Breast epithelium (tissue), 4 donors: ENCODE measurements around the gene EID2B. TPM values are rescaled to one million over a fixed set of nuclear protein-coding genes. Genes with fewer than 3 reads are reported as not detected.

Experiments used
- DNase-seq, 2 donors: peaks; one replicate each; pipeline ENCODE4 v3.0.0-alpha.2; 2019; ENCODE audit warnings: low spot score in 2 of 2
- H3K27ac ChIP-seq, 2 donors: fragments of 200-600 bp; sonication (generic) in 1 of 2; one replicate each; pipeline ENCODE4 v1.5.1; 2016 to 2019; ENCODE audit warnings: mild to moderate bottlenecking in 1 of 2
- H3K27me3 ChIP-seq, 2 donors: fragments of 200-600 bp; sonication (generic) in 1 of 2; one replicate each; pipeline versions ENCODE4 v1.5.1 to v1.6.0; 2017 to 2019; ENCODE audit warnings: control low read depth in 1 of 2, mild to moderate bottlenecking in 1 of 2
- H3K36me3 ChIP-seq: fragments of 200-600 bp; one replicate; pipeline ENCODE4 v1.5.1; 2019
- H3K4me1 ChIP-seq, 2 donors: fragments of 200-600 bp; sonication (generic); one replicate each; pipeline ENCODE4 v1.5.1; 2016 to 2019; ENCODE audit warnings: control low read depth in 1 of 2
- H3K4me3 ChIP-seq, 3 donors: fragments of 200-600 bp; sonication (generic); 1 replicate in 2 of 3; 2 replicates in 1 of 3; pipeline ENCODE4 v1.5.1; 2016 to 2019; ENCODE audit warnings: mild to moderate bottlenecking in 3 of 3, moderate library complexity in 2 of 3
- H3K9me3 ChIP-seq, 2 donors: fragments of 200-600 bp; sonication (generic) in 1 of 2; one replicate each; pipeline ENCODE4 v1.5.1; 2016 to 2019; ENCODE audit warnings: control low read depth in 1 of 2
- POLR2A ChIP-seq: fragments of 450-650 bp; IDR thresholded peaks from one replicate; pipeline ENCODE4 v1.6.1; 2016; ENCODE audit warnings: antibody characterized with exemption, mild to moderate bottlenecking, moderate library complexity
- POLR2AphosphoS5 ChIP-seq, 3 donors: sonication (generic); formaldehyde crosslinking; IDR thresholded peaks; one replicate each; pipeline ENCODE4 v1.6.1; 2017; ENCODE audit warnings: antibody characterized with exemption in 3 of 3
- intact Hi-C: fragments of 100-400 bp; cut with DNase I; formaldehyde crosslinking; loops from one replicate; pipeline ENCODE4 v1.15.1; 2023; ENCODE audit warnings: low total_unique reads
- total RNA-seq, 3 donors: library from RNA; depleted of rRNA; stranded (reverse); fragments of >200 nt; gene quantifications; one replicate each; pipeline ENCODE4 v1.1.0, GENCODE V29; 2016
- TF ChIP-seq, protein P1 (sequence below), 3 donors: fragments of 450-650 bp; IDR thresholded peaks; one replicate each; pipeline ENCODE4 v1.5.1; 2016 to 2017; ENCODE audit warnings: antibody characterized with exemption in 3 of 3, mild to moderate bottlenecking in 3 of 3, moderate library complexity in 3 of 3

Gene EID2B
- total RNA-seq, 3 donors from 2014 or later = 3.4 to 5.6 (median 4.3) TPM

- no peaks in the 10 kb centered on the region for H3K36me3 ChIP-seq
- H3K27me3 ChIP-seq = peaks cover 9 to 90% of the 10 kb centered on the region in 2 donors
- H3K9me3 ChIP-seq = no peaks in the 10 kb centered on the region
- H3K4me1 ChIP-seq = peaks cover 3 to 11% of the 10 kb centered on the region in 2 donors
- intact Hi-C loops = no loop called here
- DNase-seq = no peak
- H3K27ac ChIP-seq = no peak overlapping the region
- TF ChIP-seq, protein P1, sequence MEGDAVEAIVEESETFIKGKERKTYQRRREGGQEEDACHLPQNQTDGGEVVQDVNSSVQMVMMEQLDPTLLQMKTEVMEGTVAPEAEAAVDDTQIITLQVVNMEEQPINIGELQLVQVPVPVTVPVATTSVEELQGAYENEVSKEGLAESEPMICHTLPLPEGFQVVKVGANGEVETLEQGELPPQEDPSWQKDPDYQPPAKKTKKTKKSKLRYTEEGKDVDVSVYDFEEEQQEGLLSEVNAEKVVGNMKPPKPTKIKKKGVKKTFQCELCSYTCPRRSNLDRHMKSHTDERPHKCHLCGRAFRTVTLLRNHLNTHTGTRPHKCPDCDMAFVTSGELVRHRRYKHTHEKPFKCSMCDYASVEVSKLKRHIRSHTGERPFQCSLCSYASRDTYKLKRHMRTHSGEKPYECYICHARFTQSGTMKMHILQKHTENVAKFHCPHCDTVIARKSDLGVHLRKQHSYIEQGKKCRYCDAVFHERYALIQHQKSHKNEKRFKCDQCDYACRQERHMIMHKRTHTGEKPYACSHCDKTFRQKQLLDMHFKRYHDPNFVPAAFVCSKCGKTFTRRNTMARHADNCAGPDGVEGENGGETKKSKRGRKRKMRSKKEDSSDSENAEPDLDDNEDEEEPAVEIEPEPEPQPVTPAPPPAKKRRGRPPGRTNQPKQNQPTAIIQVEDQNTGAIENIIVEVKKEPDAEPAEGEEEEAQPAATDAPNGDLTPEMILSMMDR (IDR thresholded peaks at IDR 0.05) = no peak
- no peak overlapping the region for H3K4me3 ChIP-seq
Measured at GRCh38 chr19:39501340-39501739, 31.3 kb downstream of the EID2B start.

DNA sequence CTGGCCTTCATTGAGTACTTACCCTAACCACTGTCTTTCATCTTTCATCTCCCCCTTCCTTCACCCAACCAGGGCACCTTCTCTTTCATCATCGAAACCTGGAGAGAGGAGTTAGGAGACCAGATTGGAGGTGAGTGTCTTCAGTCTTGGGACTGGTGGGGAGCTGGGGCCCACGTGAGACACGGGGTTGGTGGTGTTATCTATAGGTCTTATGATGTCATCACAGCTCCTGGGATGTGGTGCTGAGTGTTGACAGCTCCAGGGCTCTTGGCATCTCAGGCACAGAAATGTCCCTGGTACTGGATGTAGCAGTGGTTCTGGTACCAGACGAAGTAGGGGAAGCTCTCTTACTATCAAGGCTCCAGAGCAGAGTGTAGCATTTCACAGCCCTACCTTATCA is 32.1 kb downstream of the EID2B start:
- H3K27me3 ChIP-seq = peaks cover 9 to 87% of the 10 kb centered on the region in 2 donors
- H3K4me3 ChIP-seq = no peak overlapping the region
- H3K27ac ChIP-seq = no peak overlapping the region
- H3K4me1 ChIP-seq = peaks cover 3 to 11% of the 10 kb centered on the region in 2 donors
- intact Hi-C loops = no loop called here
- no peak for DNase-seq
- TF ChIP-seq POLR2A (no peak), POLR2AphosphoS5 (IDR thresholded peaks at IDR 0.05) (no peak)
- TF ChIP-seq, protein P1 (IDR thresholded peaks at IDR 0.05) = no peak
- H3K36me3 ChIP-seq = no peaks in the 10 kb centered on the region
- no peaks in the 10 kb centered on the region for H3K9me3 ChIP-seq

DNA sequence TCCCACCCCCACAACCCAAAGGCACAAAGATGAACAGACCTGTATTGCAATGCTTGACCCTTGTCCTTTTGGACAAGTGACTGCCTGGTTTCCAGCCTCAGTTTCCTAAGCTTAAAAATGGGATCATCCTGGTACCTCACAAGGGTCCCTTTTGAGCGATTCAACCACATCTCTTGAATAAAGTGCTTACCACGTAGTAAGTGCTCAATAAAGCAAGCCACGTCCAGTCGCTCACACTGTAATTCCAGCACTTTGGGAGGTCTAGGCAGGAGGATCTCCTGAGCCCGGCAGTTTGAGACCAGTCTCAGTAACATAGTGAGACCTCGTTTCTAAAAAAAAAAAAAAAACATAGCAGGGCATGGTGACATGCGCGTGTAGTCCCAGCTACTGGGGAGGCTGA is 32.7 kb downstream of the EID2B start:
- no peaks in the 10 kb centered on the region for H3K36me3 ChIP-seq
- H3K4me1 ChIP-seq = peaks cover 3 to 11% of the 10 kb centered on the region in 2 donors
- intact Hi-C loops = no loop called here
- H3K27me3 ChIP-seq = peaks cover 9 to 81% of the 10 kb centered on the region in 2 donors
- no peaks in the 10 kb centered on the region for H3K9me3 ChIP-seq
- H3K27ac ChIP-seq = no peak overlapping the region
- H3K4me3 ChIP-seq = no peak overlapping the region
- TF ChIP-seq POLR2AphosphoS5 (IDR thresholded peaks at IDR 0.05) (no peak), POLR2A (no peak)
- TF ChIP-seq, protein P1 (IDR thresholded peaks at IDR 0.05) = no peak
- DNase-seq = no peak

DNA sequence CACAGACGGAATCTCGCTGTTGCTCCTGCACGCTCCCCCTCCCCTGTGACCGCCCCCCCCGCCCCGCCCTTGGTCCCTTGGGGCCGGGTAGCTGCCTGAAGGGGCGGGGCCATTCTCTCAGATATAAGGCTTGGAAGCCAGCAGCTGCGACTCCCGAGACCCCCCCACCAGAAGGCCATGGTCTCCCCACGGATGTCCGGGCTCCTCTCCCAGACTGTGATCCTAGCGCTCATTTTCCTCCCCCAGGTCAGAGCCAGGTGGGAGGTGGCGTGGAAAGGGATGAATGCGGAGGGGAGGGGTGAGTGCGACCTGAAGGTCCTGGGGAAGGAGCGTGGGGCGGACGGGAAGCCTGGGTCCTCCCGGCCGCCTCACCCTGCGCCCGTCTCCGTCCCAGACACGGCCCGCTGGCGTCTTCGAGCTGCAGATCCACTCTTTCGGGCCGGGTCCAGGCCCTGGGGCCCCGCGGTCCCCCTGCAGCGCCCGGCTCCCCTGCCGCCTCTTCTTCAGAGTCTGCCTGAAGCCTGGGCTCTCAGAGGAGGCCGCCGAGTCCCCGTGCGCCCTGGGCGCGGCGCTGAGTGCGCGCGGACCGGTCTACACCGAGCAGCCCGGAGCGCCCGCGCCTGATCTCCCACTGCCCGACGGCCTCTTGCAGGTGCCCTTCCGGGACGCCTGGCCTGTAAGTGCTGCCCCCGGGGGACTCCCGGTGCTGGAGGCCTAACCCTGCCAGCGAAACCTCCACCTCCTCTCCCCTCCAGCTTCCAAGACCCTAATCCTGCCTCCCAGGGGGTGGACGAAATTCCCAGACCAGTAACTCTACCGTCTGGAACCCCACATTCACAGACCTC is 33.6 kb downstream of the EID2B start, which contains the start of gene DLL3:
Gene DLL3 (plus strand): TSS at position 150 of the 845 bp plus-strand sequence. CDS start 28 bp downstream, at position 178.
- TF ChIP-seq, protein P1 (IDR thresholded peaks at IDR 0.05) = no peak
- TF ChIP-seq POLR2A (no peak), POLR2AphosphoS5 (IDR thresholded peaks at IDR 0.05) (no peak)
- H3K4me1 ChIP-seq = peaks cover 3 to 11% of the 10 kb centered on the region in 2 donors
- no peak for DNase-seq
- H3K27me3 ChIP-seq = peaks cover 8 to 72% of the 10 kb centered on the region in 2 donors
- H3K4me3 ChIP-seq = peak within 1 kb of the TSS in 1 of 3 donors; percentile 38
- no peak within 1 kb of the TSS for H3K27ac ChIP-seq
- intact Hi-C loops = no loop called here
- H3K9me3 ChIP-seq = no peaks in the 10 kb centered on the region
- no peaks in the 10 kb centered on the region for H3K36me3 ChIP-seq
